Activated CD4-positive, alpha-beta memory T cell treated with anti-CD3 and anti-CD28 coated beads for 36 hours (primary cell): ENCODE results near the gene KRTAP10-6. TPM values are rescaled to one million over a fixed set of nuclear protein-coding genes. Genes with fewer than 3 reads are reported as not detected.
"Not testable (repeated sequence)": the region's sequence is repeated elsewhere in the genome, so short reads cannot be mapped to it uniquely, and the experiment has no call there.

ENCODE experiments used
- CTCF ChIA-PET: fragments of 350-600 bp; sonication (Branson Sonifier 250); formaldehyde crosslinking; loops from one replicate; lab custom pipeline; 2021; ENCODE audit warnings: antibody characterized with exemption, inconsistent platforms; lab: Charles Lee
- POLR2A ChIA-PET: fragments of 350-600 bp; sonication (Branson Sonifier 250); formaldehyde crosslinking; loops from one replicate; lab custom pipeline; 2021; ENCODE audit warnings: antibody characterized with exemption; lab: Charles Lee
- DNase-seq: peaks from one replicate; pipeline ENCODE4 v3.0.0-alpha.2; 2020
- H3K27ac Mint-ChIP-seq: one replicate; pipeline ENCODE4 v1.8.0; 2021; ENCODE audit warnings: mixed read lengths
- H3K27me3 Mint-ChIP-seq: one replicate; pipeline ENCODE4 v1.8.0; 2021; ENCODE audit warnings: mixed read lengths
- H3K36me3 Mint-ChIP-seq: one replicate; pipeline ENCODE4 v1.8.0; 2021; ENCODE audit warnings: mixed read lengths
- H3K4me1 Mint-ChIP-seq: one replicate; pipeline ENCODE4 v1.8.0; 2021; ENCODE audit warnings: low read depth, mixed read lengths
- H3K4me3 Mint-ChIP-seq: one replicate; pipeline ENCODE4 v1.8.0; 2021; ENCODE audit warnings: mild to moderate bottlenecking, mixed read lengths
- H3K9me3 Mint-ChIP-seq: one replicate; pipeline ENCODE4 v1.8.0; 2021; ENCODE audit warnings: mixed read lengths
- intact Hi-C: fragments of 100-400 bp; cut with micrococcal nuclease; formaldehyde crosslinking; loops from one replicate; pipeline ENCODE4 v1.15.1; 2023
- total RNA-seq, 2 experiments: library from RNA; stranded (reverse); gene quantifications; one replicate each; pipeline ENCODE4 v1.2.3, GENCODE V29; 2021

Gene KRTAP10-6
- total RNA-seq, 2 experiments from 2014 or later: not detected

- H3K4me3 Mint-ChIP-seq, H3K27ac Mint-ChIP-seq, H3K27me3 Mint-ChIP-seq, CTCF ChIA-PET, intact Hi-C loops, POLR2A ChIA-PET, DNase-seq: not testable (repeated sequence)
- peaks cover 21% of the 10 kb centered on the region for H3K36me3 Mint-ChIP-seq
- H3K9me3 Mint-ChIP-seq: peaks cover 44% of the 10 kb centered on the region
- H3K4me1 Mint-ChIP-seq: peaks cover 18% of the 10 kb centered on the region
These were observed 35.0 kb upstream of the KRTAP10-6 start for GRCh38 chr21:44627181-44627822.

- intact Hi-C loops: no loop called here
- Mint-ChIP-seq H3K4me1 (peaks cover 18% of the 10 kb centered on the region), H3K4me3 (no peak within 1 kb of the TSS), H3K27ac (no peak within 1 kb of the TSS), H3K9me3 (peaks cover 38% of the 10 kb centered on the region), H3K36me3 (peaks cover 16% of the 10 kb centered on the region), H3K27me3 (no peaks in the 10 kb centered on the region)
- ChIA-PET CTCF (no interaction called here), POLR2A (no interaction called here)
- DNase-seq: no peak
These were observed 34.4 kb upstream of the KRTAP10-6 start, which contains the start of gene KRTAP10-9 for GRCh38 chr21:44626673-44627143. Gene KRTAP10-9 (plus strand): TSS chr21:44627093. CDS start chr21:44627172, 79 bp downstream.

- Mint-ChIP-seq H3K4me1 (peaks cover 18% of the 10 kb centered on the region), H3K36me3 (peaks cover 15% of the 10 kb centered on the region), H3K9me3 (peaks cover 34% of the 10 kb centered on the region), H3K27me3 (no peaks in the 10 kb centered on the region), H3K4me3 (no peak overlapping the region), H3K27ac (no peak overlapping the region)
- intact Hi-C loops: no loop called here
- ChIA-PET POLR2A (no interaction called here), CTCF (no interaction called here)
- no peak for DNase-seq
These were observed 34.0 kb upstream of the KRTAP10-6 start for GRCh38 chr21:44626262-44626661.

- H3K9me3 Mint-ChIP-seq: peaks cover 31% of the 10 kb centered on the region
- no peak overlapping the region for H3K4me3 Mint-ChIP-seq
- CTCF ChIA-PET: no interaction called here
- DNase-seq: no peak
- peaks cover 12% of the 10 kb centered on the region for H3K36me3 Mint-ChIP-seq
- POLR2A ChIA-PET: no interaction called here
- intact Hi-C loops: no loop called here
- H3K27me3 Mint-ChIP-seq: no peaks in the 10 kb centered on the region
- no peak overlapping the region for H3K27ac Mint-ChIP-seq
- H3K4me1 Mint-ChIP-seq: peaks cover 18% of the 10 kb centered on the region
These were observed 33.5 kb upstream of the KRTAP10-6 start for GRCh38 chr21:44625756-44626155.

GRCh38 chr21:44623575-44623974 lies 31.3 kb upstream of the KRTAP10-6 start:
- H3K4me1 Mint-ChIP-seq: peaks cover 20% of the 10 kb centered on the region
- no peak overlapping the region for H3K4me3 Mint-ChIP-seq
- intact Hi-C loops: no loop called here
- peaks cover 38% of the 10 kb centered on the region for H3K9me3 Mint-ChIP-seq
- no peaks in the 10 kb centered on the region for H3K27me3 Mint-ChIP-seq
- ChIA-PET POLR2A (no interaction called here), CTCF (no interaction called here)
- H3K27ac Mint-ChIP-seq: no peak overlapping the region
- H3K36me3 Mint-ChIP-seq: peaks cover 29% of the 10 kb centered on the region
- no peak for DNase-seq

- Mint-ChIP-seq H3K9me3 (peaks cover 36% of the 10 kb centered on the region), H3K27me3 (no peaks in the 10 kb centered on the region), H3K27ac (peak overlapping the region; percentile 92), H3K4me1 (peaks cover 38% of the 10 kb centered on the region), H3K36me3 (peaks cover 29% of the 10 kb centered on the region), H3K4me3 (no peak overlapping the region)
- ChIA-PET POLR2A (no interaction called here), CTCF (interaction anchor here (1.6 kb wide), 1 partner anchor 174 kb away, joined by 9 read pairs; no protein-coding TSS in a partner anchor)
- intact Hi-C loops: no loop called here
- DNase-seq: no peak
These were observed 27.6 kb upstream of the KRTAP10-6 start for GRCh38 chr21:44619886-44620285.

GRCh38 chr21:44618909-44619308 lies 26.6 kb upstream of the KRTAP10-6 start:
- intact Hi-C loops: no loop called here
- peaks cover 38% of the 10 kb centered on the region for H3K4me1 Mint-ChIP-seq
- CTCF ChIA-PET: interaction anchor here (1.0 to 1.6 kb wide), 2 partner anchors 37 to 175 kb away, joined by 3 to 9 read pairs; no protein-coding TSS in a partner anchor
- H3K36me3 Mint-ChIP-seq: peaks cover 25% of the 10 kb centered on the region
- H3K27me3 Mint-ChIP-seq: no peaks in the 10 kb centered on the region
- H3K9me3 Mint-ChIP-seq: peaks cover 26% of the 10 kb centered on the region
- H3K27ac Mint-ChIP-seq: peak overlapping the region; percentile 92
- DNase-seq: peak; percentile 70
- POLR2A ChIA-PET: interaction anchor here (1.0 kb wide), 1 partner anchor 39 kb away, joined by 4 read pairs; the partner anchor contains the start of gene KRTAP12-3
- H3K4me3 Mint-ChIP-seq: peak overlapping the region; percentile 30

GRCh38 chr21:44618504-44618903 lies 26.2 kb upstream of the KRTAP10-6 start:
- H3K4me3 Mint-ChIP-seq: peak overlapping the region; percentile 30
- ChIA-PET CTCF (interaction anchor here (1.0 to 1.6 kb wide), 2 partner anchors 38 to 175 kb away, joined by 3 to 9 read pairs; no protein-coding TSS in a partner anchor), POLR2A (interaction anchor here (1.0 kb wide), 1 partner anchor 39 kb away, joined by 4 read pairs; the partner anchor contains the start of gene KRTAP12-3)
- intact Hi-C loops: no loop called here
- peak overlapping the region; percentile 92 for H3K27ac Mint-ChIP-seq
- peaks cover 22% of the 10 kb centered on the region for H3K36me3 Mint-ChIP-seq
- DNase-seq: peak; percentile 29
- peaks cover 38% of the 10 kb centered on the region for H3K4me1 Mint-ChIP-seq
- H3K9me3 Mint-ChIP-seq: peaks cover 22% of the 10 kb centered on the region
- no peaks in the 10 kb centered on the region for H3K27me3 Mint-ChIP-seq

- Mint-ChIP-seq H3K9me3 (peaks cover 19% of the 10 kb centered on the region), H3K36me3 (peaks cover 20% of the 10 kb centered on the region), H3K27ac (peak overlapping the region; percentile 33), H3K27me3 (no peaks in the 10 kb centered on the region), H3K4me3 (no peak overlapping the region), H3K4me1 (peaks cover 38% of the 10 kb centered on the region)
- intact Hi-C loops: no loop called here
- CTCF ChIA-PET: interaction anchor here (0.7 to 1.0 kb wide), 2 partner anchors 106 to 126 kb away, joined by 3 read pairs; no protein-coding TSS in a partner anchor
- no peak for DNase-seq
- POLR2A ChIA-PET: no interaction called here
These were observed 24.8 kb upstream of the KRTAP10-6 start for GRCh38 chr21:44617071-44617501.

- H3K36me3 Mint-ChIP-seq: peaks cover 20% of the 10 kb centered on the region
- CTCF ChIA-PET: interaction anchor here (1.0 kb wide), 1 partner anchor 106 kb away, joined by 3 read pairs; no protein-coding TSS in a partner anchor
- H3K4me1 Mint-ChIP-seq: peaks cover 38% of the 10 kb centered on the region
- H3K9me3 Mint-ChIP-seq: peaks cover 21% of the 10 kb centered on the region
- no peaks in the 10 kb centered on the region for H3K27me3 Mint-ChIP-seq
- intact Hi-C loops: no loop called here
- no peak overlapping the region for H3K4me3 Mint-ChIP-seq
- no peak for DNase-seq
- H3K27ac Mint-ChIP-seq: no peak overlapping the region
- POLR2A ChIA-PET: no interaction called here
These were observed 24.3 kb upstream of the KRTAP10-6 start for GRCh38 chr21:44616591-44616926.

- H3K4me1 Mint-ChIP-seq: peaks cover 38% of the 10 kb centered on the region
- intact Hi-C loops: no loop called here
These were observed 23.7 kb upstream of the KRTAP10-6 start for GRCh38 chr21:44615911-44616590.

GRCh38 chr21:44615466-44615865 lies 23.2 kb upstream of the KRTAP10-6 start:
- no peaks in the 10 kb centered on the region for H3K27me3 Mint-ChIP-seq
- H3K9me3 Mint-ChIP-seq: peaks cover 26% of the 10 kb centered on the region
- H3K4me3 Mint-ChIP-seq: no peak overlapping the region
- ChIA-PET POLR2A (no interaction called here), CTCF (no interaction called here)
- no peak for DNase-seq
- intact Hi-C loops: no loop called here
- no peak overlapping the region for H3K27ac Mint-ChIP-seq
- H3K36me3 Mint-ChIP-seq: peaks cover 16% of the 10 kb centered on the region
- peaks cover 37% of the 10 kb centered on the region for H3K4me1 Mint-ChIP-seq

More at GRCh38 chr21:44615911-44616590, 23.7 kb upstream of the KRTAP10-6 start:
- CTCF ChIA-PET: interaction anchor here (1.0 kb wide), 1 partner anchor 105 kb away, joined by 3 read pairs; no protein-coding TSS in a partner anchor
- Mint-ChIP-seq H3K4me3 (no peak overlapping the region), H3K36me3 (peaks cover 21% of the 10 kb centered on the region), H3K27me3 (no peaks in the 10 kb centered on the region), H3K9me3 (peaks cover 26% of the 10 kb centered on the region), H3K27ac (no peak overlapping the region)
- no peak for DNase-seq
- POLR2A ChIA-PET: no interaction called here
